Measurements from ENCODE around the gene GRAP2. TPM values are rescaled to one million over a fixed set of nuclear protein-coding genes. Genes with fewer than 3 reads are reported as not detected.
A peak's percentile ranks its signal among the peaks of the same experiment; 100 is the strongest.

Gene GRAP2
- polyA plus RNA-seq, 3 donors, result 0.05 to 4.2 (median 0.97) TPM

DNA sequence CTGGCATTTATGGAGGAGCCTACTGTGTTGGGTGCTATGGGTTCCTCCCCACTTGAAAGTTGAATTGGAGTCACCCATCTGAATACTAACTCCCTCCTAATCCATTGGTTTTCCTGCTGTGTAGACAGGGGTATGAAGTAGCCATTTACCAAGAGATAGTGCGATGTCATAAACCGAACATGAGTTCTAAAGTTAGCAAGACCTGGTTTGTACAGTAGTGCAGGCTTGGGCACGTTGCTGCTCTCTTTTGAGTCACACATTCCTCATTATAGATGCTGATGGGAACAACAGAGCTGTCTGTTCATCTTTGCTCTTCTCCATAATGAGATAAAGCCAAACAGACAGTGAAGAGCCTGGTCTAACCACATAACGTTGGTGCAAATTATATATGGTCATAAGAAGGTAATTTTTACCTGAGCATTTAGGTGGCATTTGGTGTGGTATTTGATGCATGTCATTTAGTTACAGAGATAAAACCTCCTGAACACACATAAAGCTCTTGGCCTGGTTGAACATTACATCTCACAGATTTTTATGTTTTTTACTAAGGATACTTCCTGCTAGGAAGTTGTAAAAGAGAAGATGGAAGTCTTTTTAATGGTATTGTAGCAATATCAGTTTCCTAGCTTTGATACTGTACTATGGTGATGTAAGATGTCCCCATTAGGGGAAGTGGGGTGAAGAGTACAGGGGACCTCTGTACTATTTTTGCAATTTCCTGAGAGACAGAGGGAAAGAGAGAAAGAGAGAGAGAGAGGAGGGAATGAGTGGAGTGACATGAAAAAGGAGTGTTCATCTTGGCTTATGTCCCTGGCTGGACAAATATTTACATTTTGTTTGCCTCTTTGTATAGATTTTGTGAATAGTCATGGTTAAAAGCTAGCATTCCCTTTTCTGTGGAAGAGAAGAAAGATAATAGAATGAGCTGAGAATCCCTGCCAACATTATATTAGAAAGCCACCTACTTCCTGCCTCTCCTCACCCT, 27.9 kb downstream of the GRAP2 start:
- Histone ChIP-seq H3K9ac (ENCODE audit: insufficient read depth, low read length, poor library complexity, severe bottlenecking) (no peak overlapping the region), H3K27me3 (ENCODE audit: control insufficient read depth in 2 of 2, insufficient read depth in 2 of 2, low read length in 2 of 2) (no peaks in the 10 kb centered on the region), H3K9me3 (replicated peaks in 1 of 2; ENCODE audit: control insufficient read depth in 1 of 2, insufficient read depth in 1 of 2, low read length in 2 of 2) (no peaks in the 10 kb centered on the region), H3K4me3 (replicated peaks in 1 of 3; ENCODE audit: low read depth in 2 of 3, low read length in 3 of 3) (peak overlapping the region in 1 of 3 experiments; percentile 12), H3K4me1 (ENCODE audit: control insufficient read depth in 1 of 2, insufficient read depth in 2 of 2, low read length in 2 of 2) (peaks cover 30 to 42% of the 10 kb centered on the region in 2 donors), H4K20me1 (ENCODE audit: insufficient read depth, low read length) (no peaks in the 10 kb centered on the region), H2AFZ (ENCODE audit: insufficient read depth, low read depth, low read length, poor library complexity, severe bottlenecking) (no peak overlapping the region), H3K4me2 (replicated peaks; ENCODE audit: extremely low read depth, low read length, poor library complexity, severe bottlenecking) (peak overlapping the region; percentile 12), H3K36me3 (replicated peaks in 1 of 2; ENCODE audit: control insufficient read depth in 1 of 2, insufficient read depth in 2 of 2, low read length in 2 of 2) (no peaks in the 10 kb centered on the region), H3K79me2 (ENCODE audit: insufficient read depth, low read length) (no peaks in the 10 kb centered on the region), H3K27ac (ENCODE audit: low read depth in 1 of 2, low read length in 2 of 2) (no peak overlapping the region)
- TF ChIP-seq, protein P1, sequence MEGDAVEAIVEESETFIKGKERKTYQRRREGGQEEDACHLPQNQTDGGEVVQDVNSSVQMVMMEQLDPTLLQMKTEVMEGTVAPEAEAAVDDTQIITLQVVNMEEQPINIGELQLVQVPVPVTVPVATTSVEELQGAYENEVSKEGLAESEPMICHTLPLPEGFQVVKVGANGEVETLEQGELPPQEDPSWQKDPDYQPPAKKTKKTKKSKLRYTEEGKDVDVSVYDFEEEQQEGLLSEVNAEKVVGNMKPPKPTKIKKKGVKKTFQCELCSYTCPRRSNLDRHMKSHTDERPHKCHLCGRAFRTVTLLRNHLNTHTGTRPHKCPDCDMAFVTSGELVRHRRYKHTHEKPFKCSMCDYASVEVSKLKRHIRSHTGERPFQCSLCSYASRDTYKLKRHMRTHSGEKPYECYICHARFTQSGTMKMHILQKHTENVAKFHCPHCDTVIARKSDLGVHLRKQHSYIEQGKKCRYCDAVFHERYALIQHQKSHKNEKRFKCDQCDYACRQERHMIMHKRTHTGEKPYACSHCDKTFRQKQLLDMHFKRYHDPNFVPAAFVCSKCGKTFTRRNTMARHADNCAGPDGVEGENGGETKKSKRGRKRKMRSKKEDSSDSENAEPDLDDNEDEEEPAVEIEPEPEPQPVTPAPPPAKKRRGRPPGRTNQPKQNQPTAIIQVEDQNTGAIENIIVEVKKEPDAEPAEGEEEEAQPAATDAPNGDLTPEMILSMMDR (IDR thresholded peaks at IDR 0.05), result no peak
- Mint-ChIP-seq H3K27me3 (ENCODE audit: low read depth in 3 of 3) (peaks cover 2 to 9% (median 4%) of the 10 kb centered on the region in 3 donors), H3K9me3 (no peaks in the 10 kb centered on the region), H3K4me1 (peaks cover 26% of the 10 kb centered on the region), H3K4me3 (no peak overlapping the region), H3K36me3 (no peaks in the 10 kb centered on the region), H3K27ac (no peak overlapping the region)
- WGBS (ENCODE audit: insufficient coverage), result no CpG with 5 or more reads among the region's 4 CpGs
- intact Hi-C loops (cut with micrococcal nuclease), result no loop called here
- DNase-seq, result peak in 2 of 3 donors; percentile 11 to 29

DNA sequence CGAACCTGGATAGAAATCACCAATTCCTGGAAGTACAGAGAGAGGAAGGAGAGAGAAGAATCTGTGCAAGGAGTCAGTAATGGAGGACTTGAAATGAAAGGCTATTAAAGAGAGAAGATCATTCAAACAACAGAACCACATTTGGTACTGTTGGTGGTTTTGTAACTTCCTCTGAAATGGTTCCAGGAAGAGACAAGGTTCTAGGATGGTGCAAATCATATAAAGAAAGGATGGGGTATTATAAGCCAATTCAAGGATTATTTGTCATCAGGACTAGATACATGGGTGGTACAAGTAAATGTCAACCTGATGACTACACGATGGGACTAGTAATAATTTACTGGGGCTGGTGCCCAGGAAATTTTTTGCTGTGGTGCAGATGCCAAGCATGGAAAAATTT, 30.4 kb downstream of the GRAP2 start:
- Histone ChIP-seq H3K9me3 (replicated peaks in 1 of 2; ENCODE audit: control insufficient read depth in 1 of 2, insufficient read depth in 1 of 2, low read length in 2 of 2) (no peaks in the 10 kb centered on the region), H3K36me3 (replicated peaks in 1 of 2; ENCODE audit: control insufficient read depth in 1 of 2, insufficient read depth in 2 of 2, low read length in 2 of 2) (no peaks in the 10 kb centered on the region), H4K20me1 (ENCODE audit: insufficient read depth, low read length) (no peaks in the 10 kb centered on the region), H2AFZ (ENCODE audit: insufficient read depth, low read depth, low read length, poor library complexity, severe bottlenecking) (peak overlapping the region; percentile 2), H3K79me2 (ENCODE audit: insufficient read depth, low read length) (no peaks in the 10 kb centered on the region), H3K27me3 (ENCODE audit: control insufficient read depth in 2 of 2, insufficient read depth in 2 of 2, low read length in 2 of 2) (peaks cover 2 to 9% of the 10 kb centered on the region in 2 donors), H3K4me3 (replicated peaks in 1 of 3; ENCODE audit: low read depth in 2 of 3, low read length in 3 of 3) (no peak overlapping the region), H3K4me1 (ENCODE audit: control insufficient read depth in 1 of 2, insufficient read depth in 2 of 2, low read length in 2 of 2) (peaks cover 26 to 34% of the 10 kb centered on the region in 2 donors), H3K4me2 (replicated peaks; ENCODE audit: extremely low read depth, low read length, poor library complexity, severe bottlenecking) (no peak overlapping the region), H3K9ac (ENCODE audit: insufficient read depth, low read length, poor library complexity, severe bottlenecking) (no peak overlapping the region), H3K27ac (ENCODE audit: low read depth in 1 of 2, low read length in 2 of 2) (no peak overlapping the region)
- Mint-ChIP-seq H3K27ac (no peak overlapping the region), H3K36me3 (no peaks in the 10 kb centered on the region), H3K4me3 (no peak overlapping the region), H3K9me3 (no peaks in the 10 kb centered on the region), H3K4me1 (peaks cover 20% of the 10 kb centered on the region), H3K27me3 (ENCODE audit: low read depth in 3 of 3) (peaks cover 14 to 19% (median 19%) of the 10 kb centered on the region in 3 donors)
- WGBS (ENCODE audit: insufficient coverage), result 40% methylated on average over 2 of the region's 2 CpGs
- intact Hi-C loops (cut with micrococcal nuclease), result loop anchor here in 1 of 2 donors (10.0 kb wide), 1 partner anchor 64 kb away; the partner anchor contains the start of gene FAM83F
- DNase-seq, result no peak
- TF ChIP-seq, protein P1 (IDR thresholded peaks at IDR 0.05), result no peak

Data from CD14-positive monocyte (primary cell).